Heart left ventricle (tissue), 13 donors: Measurements from ENCODE around the gene MITF.

Experiments used
- POLR2A ChIP-seq, 2 donors: fragments of 450-650 bp; IDR thresholded peaks; one replicate each; pipeline ENCODE4 v1.6.1; 2017; ENCODE audit warnings: antibody characterized with exemption in 2 of 2, mild to moderate bottlenecking in 2 of 2, moderate library complexity in 2 of 2
- TF ChIP-seq, protein P1 (sequence below), 12 donors: fragments of 200-600 bp; sonication (generic) in 4 of 12; IDR thresholded peaks; one replicate each; pipeline versions ENCODE4 v1.5.0 to v1.8.0; 2018 to 2022; ENCODE audit warnings: antibody characterized with exemption in 12 of 12, mild to moderate bottlenecking in 5 of 12
- donor health status: ischemic (EF 13 %, LVEDD 7.1; RV severe dilation, severe dysfunction).
- donor health status: DM: no; HTN: yes; CAD: no.
- donor health status: DM: no; HTN: no; CAD: no.
- donor health status: ischemic (EF 25% LVEDD 6.9; RV normal size, moderate dysfunction).
- donor health status: ischemic (EF 25% LVEDD 5.7; RV mildly dilated, moderate dysfunction).
- donor health status: ischemic (EF 35%, LVEDD 5.7; RV mildly dilated, moderate dysfunction).
- donor health status: nonischemic (EF 11% LVEDD 7.7; RV severe dilation, severe dysfunction).
- donor health status: DM: yes; HTN: yes; CAD: no.
- donor health status: PGD.
- donor health status: ischemic (EF 29% LVEDD 5.4; RV normal size, mild dysfunction).
- donor health status: nonischemic (EF 23%, LVEDD 6.1; RV moderate dilation, normal function).

DNA sequence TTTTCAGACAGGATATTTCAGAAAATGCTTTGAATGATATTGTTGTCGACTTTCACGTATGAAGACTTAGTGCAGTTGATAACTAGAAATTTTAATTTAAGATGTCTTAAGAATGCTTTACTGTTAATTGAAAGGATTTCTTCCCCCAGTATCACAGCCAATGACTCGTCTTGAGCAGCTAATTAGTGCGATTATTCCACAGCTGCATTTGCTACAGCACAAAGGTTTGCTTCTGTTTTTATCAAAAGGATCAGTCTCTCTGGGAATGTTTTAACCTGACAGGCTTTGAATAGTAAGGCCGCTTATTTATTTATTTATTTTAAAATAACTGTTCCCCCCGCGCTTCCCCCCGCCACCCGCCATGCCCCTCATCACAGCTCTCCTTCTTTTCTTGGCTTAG is 136.8 kb downstream of the MITF start:
- TF ChIP-seq, protein P1, sequence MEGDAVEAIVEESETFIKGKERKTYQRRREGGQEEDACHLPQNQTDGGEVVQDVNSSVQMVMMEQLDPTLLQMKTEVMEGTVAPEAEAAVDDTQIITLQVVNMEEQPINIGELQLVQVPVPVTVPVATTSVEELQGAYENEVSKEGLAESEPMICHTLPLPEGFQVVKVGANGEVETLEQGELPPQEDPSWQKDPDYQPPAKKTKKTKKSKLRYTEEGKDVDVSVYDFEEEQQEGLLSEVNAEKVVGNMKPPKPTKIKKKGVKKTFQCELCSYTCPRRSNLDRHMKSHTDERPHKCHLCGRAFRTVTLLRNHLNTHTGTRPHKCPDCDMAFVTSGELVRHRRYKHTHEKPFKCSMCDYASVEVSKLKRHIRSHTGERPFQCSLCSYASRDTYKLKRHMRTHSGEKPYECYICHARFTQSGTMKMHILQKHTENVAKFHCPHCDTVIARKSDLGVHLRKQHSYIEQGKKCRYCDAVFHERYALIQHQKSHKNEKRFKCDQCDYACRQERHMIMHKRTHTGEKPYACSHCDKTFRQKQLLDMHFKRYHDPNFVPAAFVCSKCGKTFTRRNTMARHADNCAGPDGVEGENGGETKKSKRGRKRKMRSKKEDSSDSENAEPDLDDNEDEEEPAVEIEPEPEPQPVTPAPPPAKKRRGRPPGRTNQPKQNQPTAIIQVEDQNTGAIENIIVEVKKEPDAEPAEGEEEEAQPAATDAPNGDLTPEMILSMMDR (IDR thresholded peaks at IDR 0.05), result no peak
- TF ChIP-seq POLR2A (IDR thresholded peaks at IDR 0.05), result no peak
